ENCODE data around the gene RBM19.
"Not testable (repeated sequence)": the region's sequence is repeated elsewhere in the genome, so short reads cannot be mapped to it uniquely, and the experiment has no call there.

RBM19 gene

GRCh38 chr12:113813229-113813541 is 152.9 kb downstream of the RBM19 start:
- TF ChIP-seq, protein P1, sequence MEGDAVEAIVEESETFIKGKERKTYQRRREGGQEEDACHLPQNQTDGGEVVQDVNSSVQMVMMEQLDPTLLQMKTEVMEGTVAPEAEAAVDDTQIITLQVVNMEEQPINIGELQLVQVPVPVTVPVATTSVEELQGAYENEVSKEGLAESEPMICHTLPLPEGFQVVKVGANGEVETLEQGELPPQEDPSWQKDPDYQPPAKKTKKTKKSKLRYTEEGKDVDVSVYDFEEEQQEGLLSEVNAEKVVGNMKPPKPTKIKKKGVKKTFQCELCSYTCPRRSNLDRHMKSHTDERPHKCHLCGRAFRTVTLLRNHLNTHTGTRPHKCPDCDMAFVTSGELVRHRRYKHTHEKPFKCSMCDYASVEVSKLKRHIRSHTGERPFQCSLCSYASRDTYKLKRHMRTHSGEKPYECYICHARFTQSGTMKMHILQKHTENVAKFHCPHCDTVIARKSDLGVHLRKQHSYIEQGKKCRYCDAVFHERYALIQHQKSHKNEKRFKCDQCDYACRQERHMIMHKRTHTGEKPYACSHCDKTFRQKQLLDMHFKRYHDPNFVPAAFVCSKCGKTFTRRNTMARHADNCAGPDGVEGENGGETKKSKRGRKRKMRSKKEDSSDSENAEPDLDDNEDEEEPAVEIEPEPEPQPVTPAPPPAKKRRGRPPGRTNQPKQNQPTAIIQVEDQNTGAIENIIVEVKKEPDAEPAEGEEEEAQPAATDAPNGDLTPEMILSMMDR (IDR thresholded peaks at IDR 0.05; ENCODE audit: insufficient read depth, low read depth, low read length, missing control alignments) = no peak
- DNase-seq (ENCODE audit: low read depth) = no peak
- H3K4me3 ChIP-seq (ENCODE audit: low read length) = no peak overlapping the region

GRCh38 chr12:113812411-113813228 is 153.5 kb downstream of the RBM19 start:
- H3K4me3 ChIP-seq (ENCODE audit: low read length) = no peak overlapping the region
- no peak for DNase-seq (ENCODE audit: low read depth)
- TF ChIP-seq, protein P1 (IDR thresholded peaks at IDR 0.05; ENCODE audit: insufficient read depth, low read depth, low read length, missing control alignments) = no peak

DNA sequence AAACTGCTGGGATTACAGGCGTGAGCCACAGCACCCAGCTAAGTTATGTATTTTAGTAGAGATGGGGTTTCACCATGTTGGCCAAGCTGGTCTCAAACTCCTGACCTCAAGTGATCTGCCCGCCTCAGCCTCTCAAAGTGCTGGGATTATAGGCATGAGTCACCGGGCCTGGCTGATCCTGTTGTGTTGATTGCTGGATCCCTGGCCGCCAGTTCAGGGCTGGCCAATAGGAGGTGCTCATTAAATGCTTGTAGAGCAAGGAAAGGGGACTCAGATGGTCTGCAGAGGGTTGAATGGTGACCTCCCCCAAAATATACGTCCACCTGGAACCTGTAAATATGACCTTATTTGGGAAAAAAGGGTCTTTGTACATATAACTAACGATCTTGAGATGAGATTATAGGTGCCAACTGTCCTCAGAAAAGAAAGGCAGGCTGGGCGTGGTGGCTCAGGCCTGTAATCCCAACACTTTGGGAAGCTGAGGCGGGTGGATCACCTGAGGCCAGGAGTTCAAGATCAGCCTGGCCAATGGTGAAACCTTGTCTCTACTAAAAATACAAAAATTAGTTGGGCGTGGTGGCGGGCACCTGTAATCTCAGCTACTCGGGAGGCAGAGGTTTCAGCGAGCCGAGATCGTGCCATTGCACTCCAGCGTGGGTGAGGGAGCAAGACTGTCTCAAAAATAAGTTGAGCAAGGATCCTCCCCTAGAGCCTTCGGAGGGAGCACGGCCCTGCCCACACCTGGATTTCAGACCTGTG is 156.5 kb downstream of the RBM19 start:
- DNase-seq (ENCODE audit: low read depth); H3K4me3 ChIP-seq (ENCODE audit: low read length): not testable (repeated sequence)

DNA sequence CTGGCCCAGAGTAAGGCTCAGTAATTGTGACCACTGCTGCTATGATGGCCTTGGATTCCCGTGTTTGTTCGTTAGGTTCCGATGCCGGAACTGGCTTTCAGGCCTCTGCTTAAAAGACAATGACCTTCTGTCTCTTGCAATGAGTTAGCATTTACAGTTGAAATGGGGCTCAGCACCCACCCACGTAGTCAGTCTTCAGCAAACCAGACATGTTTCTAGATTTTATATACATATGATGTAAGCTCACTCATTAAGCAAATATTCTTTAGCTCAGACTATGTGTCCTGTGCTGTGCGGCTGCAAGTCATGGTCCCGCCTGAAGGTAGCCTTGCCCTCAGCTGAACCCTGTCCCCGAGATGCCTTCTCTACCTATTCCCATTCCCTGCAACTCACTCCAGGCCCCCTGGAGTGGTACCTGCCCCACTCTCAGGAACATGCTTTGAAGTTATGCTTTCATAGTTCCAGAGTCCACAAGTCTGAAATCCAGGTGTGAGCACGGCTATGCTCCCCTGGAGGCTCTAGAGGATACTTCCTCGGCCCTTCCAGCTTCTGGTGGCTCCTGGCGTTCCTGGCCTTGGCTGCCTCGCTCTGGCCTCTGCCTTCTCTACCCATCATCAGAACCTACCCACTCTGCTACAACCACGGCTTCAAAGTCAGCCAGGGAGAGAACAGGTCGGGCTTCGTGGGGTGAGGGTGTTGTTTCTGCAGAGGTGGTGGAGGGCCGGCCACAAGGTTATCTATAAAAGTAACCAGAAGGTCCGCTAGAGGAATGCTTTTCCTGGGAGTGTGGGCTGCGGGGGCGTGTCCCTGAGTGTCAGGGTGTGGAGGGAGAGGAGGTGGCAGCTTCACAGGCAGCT is 157.8 kb downstream of the RBM19 start:
- no peak for DNase-seq (ENCODE audit: low read depth)
- no peak overlapping the region for H3K4me3 ChIP-seq (ENCODE audit: low read length)
- TF ChIP-seq, protein P1 (IDR thresholded peaks at IDR 0.05; ENCODE audit: insufficient read depth, low read depth, low read length, missing control alignments) = no peak

DNA sequence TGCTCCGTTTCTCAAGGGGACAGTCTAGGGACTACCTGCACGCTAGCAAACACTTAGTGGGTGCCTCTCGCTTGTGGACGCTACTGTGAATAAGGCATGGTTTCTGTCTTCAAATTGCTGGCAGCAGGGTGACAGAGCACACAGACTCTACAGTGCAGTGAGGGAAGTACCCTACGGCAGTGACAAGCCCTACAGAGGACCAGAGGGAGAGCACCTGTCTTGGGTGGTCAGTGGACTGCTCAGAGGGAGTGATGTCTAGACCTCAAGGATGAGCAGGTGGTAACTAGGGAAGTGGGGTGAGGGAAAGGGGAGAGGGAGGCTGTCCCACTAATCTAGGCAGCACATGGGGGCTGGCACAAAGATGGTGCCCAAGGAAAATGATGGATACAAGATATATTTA is 160.5 kb downstream of the RBM19 start:
- H3K4me3 ChIP-seq (ENCODE audit: low read length) = no peak overlapping the region
- TF ChIP-seq, protein P1 (IDR thresholded peaks at IDR 0.05; ENCODE audit: insufficient read depth, low read depth, low read length, missing control alignments) = no peak
- no peak for DNase-seq (ENCODE audit: low read depth)

- H3K4me3 ChIP-seq (ENCODE audit: low read length) = no peak overlapping the region
- TF ChIP-seq, protein P1 (IDR thresholded peaks at IDR 0.05; ENCODE audit: insufficient read depth, low read depth, low read length, missing control alignments) = no peak
- DNase-seq (ENCODE audit: low read depth) = no peak
Measured at GRCh38 chr12:113804961-113805600, 161.0 kb downstream of the RBM19 start.
